Measurements from ENCODE around the gene DLGAP4. TPM values are rescaled to one million over a fixed set of nuclear protein-coding genes. Genes with fewer than 3 reads are reported as not detected.

Gene DLGAP4
- total and polyA plus RNA-seq, 2 of the 8 experiments (the other 6 are each of a cell fraction or from before 2014, with no cell fraction given), result 41.2 to 57.2 TPM

- Histone ChIP-seq H2BK12ac (ENCODE audit: low read depth, low read length) (no peak overlapping the region), H3K79me2 (ENCODE audit: control insufficient read depth in 1 of 2, insufficient read depth in 2 of 2, low read length in 2 of 2) (peaks cover 0 to 47% of the 10 kb centered on the region in 2 experiments; a peak in 2 of 4 replicates), H3K23me2 (ENCODE audit: low read depth, low read length) (no peaks in the 10 kb centered on the region), H3K27me3 (replicated peaks in 1 of 4; ENCODE audit: control insufficient read depth in 3 of 4, extremely low read depth in 1 of 4, insufficient read depth in 3 of 4, low read length in 3 of 4) (no peaks in the 10 kb centered on the region), H2BK5ac (ENCODE audit: low read depth, low read length) (no peak overlapping the region), H3K18ac (ENCODE audit: extremely low read depth, low read length) (no peak overlapping the region), H4K8ac (ENCODE audit: extremely low read depth, insufficient read depth, low read length) (no peak overlapping the region), H3K79me1 (ENCODE audit: low read depth, low read length) (peaks cover 18% of the 10 kb centered on the region), H3K14ac (ENCODE audit: insufficient read length) (no peak overlapping the region), H4K20me1 (replicated peaks in 1 of 2; ENCODE audit: control insufficient read depth in 1 of 2, insufficient read depth in 2 of 2, low read length in 2 of 2) (peaks cover 11 to 34% of the 10 kb centered on the region in 2 experiments), H3K9me3 (ENCODE audit: insufficient read depth in 2 of 2, low read depth in 1 of 2, low read length in 1 of 2) (no peaks in the 10 kb centered on the region), H2AFZ (ENCODE audit: low read length) (no peak overlapping the region), H4K91ac (replicated peaks; ENCODE audit: insufficient read length, low read length) (no peak overlapping the region), H3K9ac (replicated peaks in 1 of 4; ENCODE audit: extremely low read depth in 1 of 4, low read depth in 3 of 4, low read length in 3 of 4) (no peak overlapping the region), H2BK20ac (ENCODE audit: low read length) (no peak overlapping the region), H3K27ac (ENCODE audit: low read depth, low read length) (no peak overlapping the region), H3K56ac (replicated peaks; ENCODE audit: insufficient read length, low read depth, low read length) (no peak overlapping the region), H2BK15ac (ENCODE audit: low read length) (no peak overlapping the region), H3K36me3 (ENCODE audit: control insufficient read depth in 2 of 4, insufficient read depth in 4 of 4, low read length in 3 of 4) (no peaks in the 10 kb centered on the region; a peak in 1 of 8 replicates), H3K4ac (replicated peaks; ENCODE audit: insufficient read length, low read depth, low read length) (no peak overlapping the region), H2AK5ac (ENCODE audit: low read depth, low read length) (no peak overlapping the region), H3K4me2 (ENCODE audit: insufficient read depth in 1 of 2, low read depth in 2 of 2, low read length in 2 of 2) (no peak overlapping the region), H3K4me1 (replicated peaks in 1 of 4; ENCODE audit: control insufficient read depth in 3 of 4, insufficient read depth in 4 of 4, low read length in 3 of 4) (no peaks in the 10 kb centered on the region), H2BK120ac (replicated peaks; ENCODE audit: low read depth, low read length) (no peak overlapping the region), H3K23ac (ENCODE audit: insufficient read length) (no peak overlapping the region), H4K5ac (ENCODE audit: insufficient read length, low read depth, low read length) (no peak overlapping the region), H3K4me3 (ENCODE audit: extremely low read depth in 1 of 4, insufficient read depth in 2 of 4, low read depth in 3 of 4, low read length in 4 of 4) (no peak overlapping the region)
- DNase-seq (ENCODE audit: low read depth in 1 of 2, low spot score in 2 of 2), result no peak
- WGBS, 2 experiments (ENCODE audit: extremely low coverage in 1 of 2, insufficient coverage in 1 of 2, insufficient read length in 1 of 2, insufficient replicate concordance in 2 of 2, low coverage in 1 of 2, low lambda C conversion rate in 2 of 2, missing lambda C conversion rate in 1 of 2), result 89% methylated on average over 8 of the region's 8 CpGs; no CpG with 5 or more reads in 1 of the 2 experiments
- FAIRE-seq, result no peak
- ChIA-PET POLR2A (ENCODE audit: partially characterized antibody) (interaction anchor here (0.6 to 1.4 kb wide), 3 partner anchors 9 to 36 kb away, joined by 3 to 7 read pairs (median 3); no protein-coding TSS in a partner anchor), CTCF (ENCODE audit: partially characterized antibody) (interaction anchor here (0.7 to 4.5 kb wide), 8 partner anchors 9 to 282 kb away, joined by 3 to 28 read pairs (median 4); no protein-coding TSS in a partner anchor)
- TF ChIP-seq RNF2 (IDR thresholded peaks at IDR 0.05; ENCODE audit: borderline replicate concordance, low read depth, low read length, missing control alignments, poor library complexity, severe bottlenecking) (no peak), CHD1 (IDR thresholded peaks at IDR 0.05; ENCODE audit: low read depth, low read length) (no peak), SIRT6 (IDR thresholded peaks at IDR 0.05; ENCODE audit: low read length) (no peak), TCF12 (IDR thresholded peaks at IDR 0.05; ENCODE audit: low read depth, low read length) (no peak), MAX (IDR thresholded peaks at IDR 0.05) (no peak), GABPA (IDR thresholded peaks at IDR 0.05; ENCODE audit: borderline replicate concordance, insufficient read depth, low read length) (no peak), RXRA (IDR thresholded peaks at IDR 0.05; ENCODE audit: insufficient read depth, low read depth, low read length) (no peak), PHF8 (conservative IDR thresholded peaks at IDR 0.05; ENCODE audit: low read depth, low read length) (no peak), RBBP5 (IDR thresholded peaks at IDR 0.05; ENCODE audit: borderline replicate concordance, low read depth, low read length) (no peak)
Measured at GRCh38 chr20:36482044-36482473, 175.9 kb downstream of the DLGAP4 start.

All from H1 (cell line).